Sigmoid colon (tissue), 4 donors: ENCODE data around the gene TRABD2B.

Source experiments
- POLR2A ChIP-seq, 2 donors: fragments of 450-650 bp; IDR thresholded peaks; one replicate each; pipeline ENCODE4 v1.6.1; 2016; ENCODE audit warnings: antibody characterized with exemption in 2 of 2, mild to moderate bottlenecking in 2 of 2, moderate library complexity in 2 of 2
- POLR2AphosphoS5 ChIP-seq, 4 donors: sonication (generic); formaldehyde crosslinking; IDR thresholded peaks; one replicate each; pipeline ENCODE4 v1.6.1; 2017; ENCODE audit warnings: antibody characterized with exemption in 4 of 4
- TF ChIP-seq, protein P1 (sequence below), 4 experiments: fragments of 450-650 bp in 3 of 4; fragments of 200-600 bp in 1 of 4; IDR thresholded peaks; one replicate each; pipeline ENCODE4 v1.5.1; 2016 to 2019; ENCODE audit warnings: antibody characterized with exemption in 4 of 4, mild to moderate bottlenecking in 3 of 4, moderate library complexity in 2 of 4

DNA sequence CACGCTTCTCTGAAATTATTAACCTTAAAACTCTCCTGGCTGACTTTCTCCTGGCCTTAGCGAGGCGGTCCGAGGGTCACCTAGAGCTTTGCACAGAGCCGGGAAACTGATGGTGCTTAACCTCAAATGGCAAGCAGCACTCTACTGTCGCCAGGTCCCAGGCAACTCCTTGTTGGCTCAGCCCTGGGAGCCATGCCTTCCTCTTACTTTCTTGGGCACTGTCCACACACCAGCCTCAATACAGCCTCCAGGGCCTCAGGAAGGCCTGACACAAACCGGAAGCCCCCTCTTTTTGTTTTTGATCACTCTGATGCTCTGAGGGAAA lies 3.8 kb downstream of the TRABD2B start:
- TF ChIP-seq, protein P1, sequence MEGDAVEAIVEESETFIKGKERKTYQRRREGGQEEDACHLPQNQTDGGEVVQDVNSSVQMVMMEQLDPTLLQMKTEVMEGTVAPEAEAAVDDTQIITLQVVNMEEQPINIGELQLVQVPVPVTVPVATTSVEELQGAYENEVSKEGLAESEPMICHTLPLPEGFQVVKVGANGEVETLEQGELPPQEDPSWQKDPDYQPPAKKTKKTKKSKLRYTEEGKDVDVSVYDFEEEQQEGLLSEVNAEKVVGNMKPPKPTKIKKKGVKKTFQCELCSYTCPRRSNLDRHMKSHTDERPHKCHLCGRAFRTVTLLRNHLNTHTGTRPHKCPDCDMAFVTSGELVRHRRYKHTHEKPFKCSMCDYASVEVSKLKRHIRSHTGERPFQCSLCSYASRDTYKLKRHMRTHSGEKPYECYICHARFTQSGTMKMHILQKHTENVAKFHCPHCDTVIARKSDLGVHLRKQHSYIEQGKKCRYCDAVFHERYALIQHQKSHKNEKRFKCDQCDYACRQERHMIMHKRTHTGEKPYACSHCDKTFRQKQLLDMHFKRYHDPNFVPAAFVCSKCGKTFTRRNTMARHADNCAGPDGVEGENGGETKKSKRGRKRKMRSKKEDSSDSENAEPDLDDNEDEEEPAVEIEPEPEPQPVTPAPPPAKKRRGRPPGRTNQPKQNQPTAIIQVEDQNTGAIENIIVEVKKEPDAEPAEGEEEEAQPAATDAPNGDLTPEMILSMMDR (IDR thresholded peaks at IDR 0.05): no peak
- TF ChIP-seq POLR2AphosphoS5 (IDR thresholded peaks at IDR 0.05): no peak
- no peak for TF ChIP-seq POLR2A (IDR thresholded peaks at IDR 0.05)
